ENCODE measurements around the gene PPRC1. TPM values are rescaled to one million over a fixed set of nuclear protein-coding genes. Genes with fewer than 3 reads are reported as not detected.

Gene PPRC1
- total and polyA plus RNA-seq, 12 donors: 11.1 to 39.9 (median 22.4) TPM

DNA sequence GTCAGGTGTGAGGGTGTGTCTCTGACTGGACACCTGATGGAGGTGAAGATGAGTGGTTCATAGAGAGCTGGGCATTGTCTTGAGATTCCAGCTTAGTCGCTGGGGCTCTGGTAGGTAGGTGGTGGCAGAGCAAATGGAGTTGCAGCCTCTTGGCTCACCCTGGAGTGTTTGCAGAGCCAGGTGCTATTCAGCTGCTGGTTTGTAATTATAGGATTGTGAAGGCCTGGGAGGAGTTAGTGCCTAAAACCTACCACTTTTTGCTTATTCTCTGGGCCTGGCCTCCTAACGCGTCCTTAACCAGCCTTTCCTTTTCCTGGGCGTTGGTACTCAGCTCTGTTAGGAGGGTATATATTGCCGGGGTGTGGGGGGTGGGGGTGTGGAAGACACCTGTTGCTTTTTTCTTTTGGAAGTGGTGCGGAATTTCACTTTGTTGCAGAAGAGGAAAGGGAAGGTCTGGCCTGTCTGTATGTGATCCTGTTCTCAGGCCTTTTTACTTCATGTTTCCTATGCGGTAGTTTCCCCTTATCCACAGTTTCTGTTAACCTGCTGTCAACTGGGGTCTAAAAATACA, 3.2 kb downstream of the PPRC1 start:
- 87 to 93% (median 89%) methylated on average over 7 of the region's 7 CpGs for WGBS, 4 donors

DNA sequence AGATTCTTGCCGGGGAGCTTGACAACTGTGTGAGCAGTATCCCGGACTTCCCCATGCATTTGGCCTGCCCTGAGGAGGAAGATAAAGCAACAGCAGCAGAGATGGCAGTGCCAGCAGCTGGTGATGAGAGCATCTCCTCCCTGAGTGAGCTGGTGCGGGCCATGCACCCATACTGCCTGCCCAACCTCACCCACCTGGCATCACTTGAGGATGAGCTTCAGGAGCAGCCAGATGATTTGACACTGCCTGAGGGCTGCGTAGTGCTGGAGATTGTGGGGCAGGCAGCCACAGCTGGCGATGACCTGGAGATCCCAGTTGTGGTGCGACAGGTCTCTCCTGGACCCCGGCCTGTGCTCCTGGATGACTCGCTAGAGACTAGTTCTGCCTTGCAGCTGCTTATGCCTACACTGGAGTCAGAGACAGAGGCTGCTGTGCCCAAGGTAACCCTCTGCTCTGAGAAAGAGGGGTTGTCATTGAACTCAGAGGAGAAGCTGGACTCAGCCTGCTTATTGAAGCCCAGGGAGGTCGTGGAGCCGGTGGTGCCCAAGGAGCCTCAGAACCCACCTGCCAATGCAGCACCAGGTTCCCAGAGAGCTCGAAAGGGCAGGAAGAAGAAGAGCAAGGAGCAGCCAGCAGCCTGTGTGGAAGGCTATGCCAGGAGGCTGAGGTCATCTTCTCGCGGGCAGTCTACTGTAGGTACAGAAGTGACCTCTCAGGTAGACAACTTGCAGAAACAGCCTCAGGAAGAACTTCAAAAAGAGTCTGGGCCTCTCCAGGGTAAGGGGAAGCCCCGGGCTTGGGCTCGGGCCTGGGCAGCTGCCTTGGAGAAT, 6.7 kb downstream of the PPRC1 start:
- intact Hi-C loops (cut with DNase I): no loop called here
- Histone ChIP-seq H3K9me3 (replicated peaks in 1 of 3) (no peaks in the 10 kb centered on the region), H3K27ac (no peak overlapping the region), H3K27me3 (no peaks in the 10 kb centered on the region), H3K4me3 (no peak overlapping the region), H3K36me3 (replicated peaks in 1 of 2) (peaks cover 0 to 63% of the 10 kb centered on the region in 2 donors), H3K4me1 (replicated peaks in 1 of 2) (peaks cover 1 to 17% of the 10 kb centered on the region in 2 donors)
- WGBS, 4 donors: 86 to 95% (median 90%) methylated on average over 9 to 15 of the region's 15 CpGs
- TF ChIP-seq, protein P1, sequence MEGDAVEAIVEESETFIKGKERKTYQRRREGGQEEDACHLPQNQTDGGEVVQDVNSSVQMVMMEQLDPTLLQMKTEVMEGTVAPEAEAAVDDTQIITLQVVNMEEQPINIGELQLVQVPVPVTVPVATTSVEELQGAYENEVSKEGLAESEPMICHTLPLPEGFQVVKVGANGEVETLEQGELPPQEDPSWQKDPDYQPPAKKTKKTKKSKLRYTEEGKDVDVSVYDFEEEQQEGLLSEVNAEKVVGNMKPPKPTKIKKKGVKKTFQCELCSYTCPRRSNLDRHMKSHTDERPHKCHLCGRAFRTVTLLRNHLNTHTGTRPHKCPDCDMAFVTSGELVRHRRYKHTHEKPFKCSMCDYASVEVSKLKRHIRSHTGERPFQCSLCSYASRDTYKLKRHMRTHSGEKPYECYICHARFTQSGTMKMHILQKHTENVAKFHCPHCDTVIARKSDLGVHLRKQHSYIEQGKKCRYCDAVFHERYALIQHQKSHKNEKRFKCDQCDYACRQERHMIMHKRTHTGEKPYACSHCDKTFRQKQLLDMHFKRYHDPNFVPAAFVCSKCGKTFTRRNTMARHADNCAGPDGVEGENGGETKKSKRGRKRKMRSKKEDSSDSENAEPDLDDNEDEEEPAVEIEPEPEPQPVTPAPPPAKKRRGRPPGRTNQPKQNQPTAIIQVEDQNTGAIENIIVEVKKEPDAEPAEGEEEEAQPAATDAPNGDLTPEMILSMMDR (IDR thresholded peaks at IDR 0.05): no peak
- TF ChIP-seq POLR2A (IDR thresholded peaks at IDR 0.05): no peak
- no peak for DNase-seq

More for the DNA sequence above, 3.2 kb downstream of the PPRC1 start:
- H3K4me3 ChIP-seq: no peak overlapping the region
- H3K4me1 ChIP-seq (replicated peaks in 1 of 2): peaks cover 10 to 24% of the 10 kb centered on the region in 2 donors
- intact Hi-C loops (cut with DNase I): no loop called here
- H3K36me3 ChIP-seq (replicated peaks in 1 of 2): peaks cover 0 to 34% of the 10 kb centered on the region in 2 donors
- H3K27ac ChIP-seq: no peak overlapping the region
- DNase-seq: no peak
- TF ChIP-seq, protein P1 (IDR thresholded peaks at IDR 0.05): no peak
- H3K27me3 ChIP-seq: no peaks in the 10 kb centered on the region
- H3K9me3 ChIP-seq (replicated peaks in 1 of 3): no peaks in the 10 kb centered on the region

DNA sequence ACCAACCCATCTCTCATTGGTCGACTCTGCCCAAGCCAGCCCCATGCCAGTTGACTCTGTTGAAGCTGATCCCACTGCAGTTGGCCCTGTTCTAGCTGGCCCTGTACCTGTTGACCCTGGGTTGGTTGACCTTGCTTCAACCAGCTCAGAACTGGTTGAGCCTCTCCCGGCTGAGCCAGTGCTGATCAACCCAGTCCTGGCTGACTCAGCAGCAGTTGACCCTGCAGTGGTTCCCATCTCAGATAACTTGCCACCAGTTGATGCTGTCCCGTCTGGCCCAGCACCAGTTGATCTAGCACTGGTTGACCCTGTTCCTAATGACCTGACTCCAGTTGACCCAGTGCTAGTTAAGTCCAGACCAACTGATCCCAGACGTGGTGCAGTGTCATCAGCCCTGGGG, 7.4 kb downstream of the PPRC1 start:
- Histone ChIP-seq H3K27me3 (no peaks in the 10 kb centered on the region), H3K4me3 (no peak overlapping the region), H3K27ac (no peak overlapping the region), H3K4me1 (replicated peaks in 1 of 2) (peaks cover 0 to 9% of the 10 kb centered on the region in 2 donors), H3K36me3 (replicated peaks in 1 of 2) (peaks cover 0 to 66% of the 10 kb centered on the region in 2 donors), H3K9me3 (replicated peaks in 1 of 3) (no peaks in the 10 kb centered on the region)
- intact Hi-C loops (cut with DNase I): no loop called here
- DNase-seq: no peak
- TF ChIP-seq, protein P1 (IDR thresholded peaks at IDR 0.05): no peak
- no peak for TF ChIP-seq POLR2A (IDR thresholded peaks at IDR 0.05)
- 80 to 91% (median 82%) methylated on average over 3 to 4 of the region's 4 CpGs for WGBS, 4 donors

DNA sequence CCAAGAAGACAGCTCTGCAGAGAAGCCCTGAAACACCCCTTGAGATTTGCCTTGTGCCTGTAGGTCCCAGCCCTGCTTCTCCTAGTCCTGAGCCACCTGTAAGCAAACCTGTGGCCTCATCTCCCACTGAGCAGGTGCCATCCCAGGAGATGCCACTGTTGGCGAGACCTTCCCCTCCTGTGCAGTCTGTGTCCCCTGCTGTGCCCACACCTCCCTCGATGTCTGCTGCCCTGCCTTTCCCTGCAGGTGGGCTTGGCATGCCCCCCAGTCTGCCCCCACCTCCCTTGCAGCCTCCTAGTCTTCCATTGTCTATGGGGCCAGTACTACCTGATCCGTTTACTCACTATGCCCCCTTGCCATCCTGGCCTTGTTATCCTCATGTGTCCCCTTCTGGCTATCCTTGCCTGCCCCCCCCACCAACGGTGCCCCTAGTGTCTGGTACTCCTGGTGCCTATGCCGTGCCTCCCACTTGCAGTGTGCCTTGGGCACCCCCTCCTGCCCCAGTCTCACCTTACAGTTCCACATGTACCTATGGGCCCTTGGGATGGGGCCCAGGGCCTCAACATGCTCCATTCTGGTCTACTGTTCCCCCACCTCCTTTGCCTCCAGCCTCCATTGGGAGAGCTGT, 8.2 kb downstream of the PPRC1 start:
- intact Hi-C loops (cut with DNase I): no loop called here
- DNase-seq: no peak
- Histone ChIP-seq H3K27ac (no peak overlapping the region), H3K4me1 (replicated peaks in 1 of 2) (peaks cover 0 to 6% of the 10 kb centered on the region in 2 donors), H3K36me3 (replicated peaks in 1 of 2) (peaks cover 0 to 66% of the 10 kb centered on the region in 2 donors), H3K4me3 (no peak overlapping the region), H3K9me3 (replicated peaks in 1 of 3) (no peaks in the 10 kb centered on the region), H3K27me3 (no peaks in the 10 kb centered on the region)
- TF ChIP-seq POLR2A (IDR thresholded peaks at IDR 0.05): no peak
- TF ChIP-seq, protein P1 (IDR thresholded peaks at IDR 0.05): no peak
- 81 to 94% (median 90%) methylated on average over 4 to 5 of the region's 5 CpGs for WGBS, 4 donors

Measured in adrenal gland (tissue), 12 donors.